GOT3 (cell line): ENCODE measurements around the gene ASIP.
"Not testable (repeated sequence)": the region's sequence is repeated elsewhere in the genome, so short reads cannot be mapped to it uniquely, and the experiment has no call there.

ENCODE experiments used
- DNase-seq: peaks from one replicate; lab custom pipeline; 2025; ENCODE audit warnings: mixed read lengths; lab: John Stamatoyannopoulos, UW

The ASIP gene

DNA sequence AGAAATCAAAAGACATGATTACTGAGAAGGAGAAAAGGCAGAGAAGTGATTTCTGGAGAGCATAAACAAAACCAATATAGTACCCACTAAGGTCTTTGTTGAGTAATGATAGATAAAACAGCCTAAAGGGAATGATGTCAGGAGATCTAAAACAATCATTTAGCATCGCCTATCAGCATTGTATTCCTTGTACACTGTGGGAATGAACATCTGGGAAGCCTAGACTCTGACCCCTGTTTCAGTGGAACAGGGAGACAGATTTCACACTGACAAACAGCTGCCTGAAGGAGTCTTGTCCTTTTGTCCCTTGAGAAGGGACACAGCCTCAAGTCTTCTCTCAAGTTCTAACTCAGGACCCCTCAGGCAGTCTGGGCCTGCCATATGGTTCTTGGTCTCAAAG, 1.7 kb downstream of the ASIP start:
- DNase-seq = no peak

DNA sequence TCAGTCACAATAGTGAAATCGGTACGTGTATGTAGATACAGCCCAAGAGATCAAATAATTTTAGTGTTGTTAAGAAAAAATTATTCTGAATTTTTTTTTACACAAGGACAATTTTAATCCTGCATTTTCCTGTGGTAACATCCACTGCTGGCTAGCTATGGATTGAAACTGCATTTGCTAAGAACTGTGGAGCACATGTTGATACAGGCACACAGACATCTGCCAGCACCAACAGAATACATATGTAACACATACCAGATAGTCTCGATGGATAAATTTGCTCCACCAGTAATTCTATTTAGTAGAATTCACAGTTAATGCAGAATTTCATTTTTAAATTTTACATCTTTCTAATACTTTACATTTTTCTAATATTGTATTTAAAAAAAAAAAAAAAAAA, 2.2 kb downstream of the ASIP start:
- no peak for DNase-seq

DNA sequence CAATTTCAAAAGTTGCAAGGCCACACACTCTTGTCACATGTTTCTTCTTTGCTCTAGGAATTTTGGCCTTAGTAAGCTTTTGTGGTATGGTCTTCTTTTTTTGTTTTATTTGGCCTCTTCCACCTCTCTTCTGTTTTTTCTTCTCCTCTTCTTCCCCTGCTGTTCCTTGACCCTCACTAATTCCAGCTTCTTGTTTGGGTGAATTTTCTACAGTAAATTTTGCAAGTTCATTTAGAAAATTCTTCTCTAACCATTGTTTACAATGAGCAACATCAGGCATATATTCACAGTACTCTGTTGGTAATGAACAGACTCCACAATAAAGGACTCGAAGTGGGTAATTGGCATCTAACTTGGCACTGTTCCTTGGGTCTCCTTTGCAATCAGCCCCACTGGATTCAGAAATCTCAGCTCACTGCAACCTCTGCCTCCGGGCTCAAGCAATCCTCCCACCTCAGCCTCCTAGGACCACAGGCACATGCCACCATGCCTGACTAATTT, 5.0 kb downstream of the ASIP start:
- no peak for DNase-seq

DNA sequence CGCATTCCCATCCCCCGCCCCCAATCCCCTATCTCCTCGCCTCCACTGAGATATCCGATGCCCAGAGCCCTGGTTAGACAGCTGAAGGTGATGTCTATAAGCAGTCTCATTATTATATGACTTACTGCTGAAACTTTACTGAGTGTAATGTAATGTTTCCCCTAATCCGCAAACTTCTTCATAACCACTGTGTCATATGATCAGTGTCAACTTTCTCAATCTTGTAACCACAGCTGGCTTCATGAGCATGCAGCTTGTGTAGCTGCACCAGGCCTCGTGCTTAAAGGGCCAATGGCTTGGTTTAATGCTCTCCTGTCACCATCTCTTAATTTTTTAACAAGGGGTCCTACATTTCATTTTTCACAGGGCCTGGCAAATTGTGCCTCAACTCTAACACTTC, 8.1 kb downstream of the ASIP start:
- no peak for DNase-seq

DNA sequence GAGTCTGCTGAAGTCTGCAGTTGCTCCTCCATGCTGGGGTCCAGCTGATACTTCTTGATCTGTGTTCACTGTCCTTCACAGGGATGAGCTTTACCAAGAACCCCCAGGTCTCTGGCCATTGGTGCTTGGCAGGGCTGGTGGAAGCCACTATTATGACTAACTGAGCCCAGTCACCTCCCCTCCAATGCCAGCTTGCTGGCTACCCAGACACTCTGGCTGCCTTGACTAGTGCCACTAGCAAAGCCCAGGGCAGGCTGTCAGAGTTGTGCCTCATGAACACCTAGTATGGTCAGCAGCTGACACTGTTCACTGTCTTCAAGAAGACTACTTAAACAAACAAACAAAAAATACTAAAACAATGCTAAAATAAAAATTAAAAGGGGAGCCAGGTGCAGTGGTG, 8.8 kb downstream of the ASIP start:
- no peak for DNase-seq

DNA sequence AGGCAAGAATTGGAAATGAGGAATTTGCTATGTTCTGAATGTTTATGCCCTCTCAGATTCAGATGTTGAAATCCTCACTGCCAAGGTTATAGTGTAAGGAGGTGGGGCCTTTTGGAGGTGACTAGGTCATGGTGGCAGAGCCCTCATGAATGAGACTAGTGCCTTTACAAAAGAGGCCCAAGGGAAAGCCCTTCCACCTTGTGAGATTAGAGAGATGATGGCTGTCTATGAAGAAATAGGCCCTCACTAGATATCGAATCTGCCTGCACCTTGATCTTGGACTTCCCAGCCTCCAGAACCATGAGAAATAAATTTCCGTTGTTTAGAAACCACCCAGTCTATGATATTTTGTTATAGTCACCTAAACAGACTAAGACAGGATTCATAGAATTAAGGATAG, 10.4 kb downstream of the ASIP start:
- no peak for DNase-seq

DNA sequence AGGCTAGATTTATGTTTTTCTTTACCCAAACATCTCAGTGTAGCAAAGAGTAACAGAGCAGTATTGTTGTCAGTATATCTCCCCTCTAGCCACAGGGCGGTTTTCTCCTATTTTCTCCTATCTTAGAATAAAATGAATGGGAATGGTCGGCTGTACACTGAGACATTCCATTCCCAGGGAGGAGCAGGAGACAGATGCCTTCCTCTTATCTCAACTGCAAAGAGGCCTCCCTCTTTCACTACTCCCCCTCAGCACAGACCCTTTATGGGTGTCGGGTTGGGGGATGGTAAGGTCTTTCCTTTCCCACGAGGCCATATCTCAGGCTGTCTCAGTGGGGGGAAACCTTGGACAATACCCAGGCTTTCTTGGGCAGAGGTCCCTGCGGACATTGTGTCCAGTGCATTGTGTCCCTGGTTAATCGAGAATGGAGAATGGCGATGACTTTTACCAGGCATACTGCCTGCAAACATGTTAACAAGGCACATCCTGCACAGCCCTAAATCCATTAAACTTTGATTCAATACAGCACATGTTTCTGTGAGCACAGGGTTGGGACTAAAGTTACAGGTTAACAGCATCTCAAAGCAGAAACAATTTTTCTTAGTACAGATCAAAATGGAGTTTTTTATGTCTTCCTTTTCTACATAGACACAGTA, 11.3 kb downstream of the ASIP start:
- DNase-seq = not testable (repeated sequence)

DNA sequence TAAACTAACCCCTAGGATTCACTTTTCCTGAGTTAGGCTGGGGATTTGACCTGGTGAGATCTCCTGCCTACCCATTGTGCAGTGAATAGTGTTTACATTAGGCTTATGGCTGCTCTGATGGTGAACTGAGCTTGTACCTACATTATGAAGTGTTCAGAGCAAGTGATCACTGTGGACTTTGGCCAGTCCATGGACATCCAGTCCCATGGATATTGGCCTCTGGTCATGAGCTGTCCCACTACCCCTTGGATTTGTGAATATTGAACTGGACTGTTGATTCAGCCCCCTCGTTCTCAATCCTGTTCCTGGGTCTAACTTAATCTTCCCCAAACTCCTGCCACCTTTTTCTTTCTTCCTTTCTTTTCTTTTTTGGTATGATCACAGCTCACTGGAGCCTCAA, 13.8 kb downstream of the ASIP start:
- DNase-seq = no peak

DNA sequence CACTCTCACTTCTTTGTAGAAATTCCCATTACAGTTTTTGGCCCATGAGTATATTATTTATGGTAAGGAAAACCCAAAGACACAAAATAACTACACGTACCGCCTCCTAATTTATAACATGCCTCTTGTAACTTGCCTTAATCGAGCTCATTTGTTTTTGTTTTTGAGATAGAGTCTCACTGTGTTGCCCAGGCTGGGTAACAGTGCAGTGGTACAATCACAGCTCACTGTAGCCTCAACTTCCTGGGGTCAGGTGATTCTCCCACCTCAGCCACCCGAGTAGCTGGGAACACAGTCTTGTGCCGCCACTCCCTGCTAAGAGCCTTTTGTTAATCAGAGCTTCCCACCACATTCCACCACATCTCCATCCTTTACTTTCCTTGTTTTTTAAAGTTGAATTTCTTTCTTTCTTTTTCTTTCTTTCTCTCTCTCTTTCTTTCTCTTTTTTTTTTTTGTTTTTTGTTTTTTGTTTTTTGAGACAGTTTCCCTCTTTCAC, 15.5 kb downstream of the ASIP start:
- no peak for DNase-seq

DNA sequence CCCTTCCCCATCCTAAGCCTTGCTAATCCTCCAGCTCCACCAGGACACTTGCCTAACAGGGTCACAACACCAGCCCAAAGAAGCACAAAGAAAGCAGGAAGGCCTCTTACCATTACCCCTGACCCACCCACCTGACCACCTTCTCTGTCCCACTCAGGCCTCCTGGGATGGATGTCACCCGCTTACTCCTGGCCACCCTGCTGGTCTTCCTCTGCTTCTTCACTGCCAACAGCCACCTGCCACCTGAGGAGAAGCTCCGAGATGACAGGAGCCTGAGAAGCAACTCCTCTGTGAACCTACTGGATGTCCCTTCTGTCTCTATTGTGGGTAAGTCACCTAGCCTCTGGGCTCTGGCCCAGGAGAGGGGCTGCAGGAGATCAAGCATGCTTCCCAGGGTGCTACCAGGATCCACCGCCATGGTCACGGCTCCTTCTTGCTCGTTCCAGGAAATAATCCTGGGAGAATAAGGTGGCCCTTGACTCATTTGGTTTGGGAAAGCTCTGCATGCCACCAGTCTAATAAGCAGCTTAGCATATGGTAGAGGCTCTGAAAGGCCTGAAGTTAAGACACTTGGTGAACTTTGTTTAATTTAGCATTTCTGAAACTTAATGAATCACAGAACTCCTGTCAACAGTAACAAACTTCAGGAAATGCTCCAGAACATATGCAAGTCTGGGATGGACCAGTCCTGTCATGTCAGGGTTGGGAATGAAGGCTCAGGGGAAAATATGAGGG, 19.2 kb downstream of the ASIP start:
- no peak for DNase-seq

DNA sequence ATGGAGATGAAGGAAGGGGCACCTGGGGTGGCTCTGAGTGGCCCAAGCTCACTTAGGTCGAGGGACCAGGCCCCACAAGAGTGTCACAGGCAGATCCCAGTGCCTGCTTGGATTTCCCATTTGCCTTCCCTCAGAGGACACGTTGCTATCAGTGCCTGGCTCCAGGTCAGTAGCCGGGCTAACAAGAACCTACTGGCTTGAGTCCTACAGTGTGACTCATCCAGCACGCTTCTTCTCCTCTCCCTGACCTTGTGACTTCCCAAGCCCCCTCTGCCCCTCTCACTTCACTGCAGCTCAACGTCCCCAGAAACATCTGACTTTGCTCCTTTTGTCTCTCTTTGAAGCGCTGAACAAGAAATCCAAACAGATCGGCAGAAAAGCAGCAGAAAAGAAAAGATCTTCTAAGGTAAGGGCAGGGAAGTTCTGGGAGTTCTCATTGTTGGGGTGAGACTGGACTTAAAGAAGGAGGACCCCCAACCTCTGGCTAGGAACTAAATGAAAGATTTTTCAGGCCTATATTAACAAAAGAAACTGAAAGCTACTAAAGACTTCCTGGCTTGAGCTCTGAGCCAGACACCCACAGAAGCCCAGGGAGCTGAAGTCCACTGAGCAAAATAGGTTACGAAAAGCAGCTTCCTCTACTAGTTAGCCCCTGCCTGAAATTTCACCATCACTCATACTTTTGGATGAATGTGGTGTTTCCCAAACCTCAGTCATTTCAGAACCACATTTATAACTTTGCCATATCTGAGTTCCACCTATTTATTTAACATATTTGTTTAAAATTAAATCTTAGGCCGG, 21.5 kb downstream of the ASIP start:
- no peak for DNase-seq

DNA sequence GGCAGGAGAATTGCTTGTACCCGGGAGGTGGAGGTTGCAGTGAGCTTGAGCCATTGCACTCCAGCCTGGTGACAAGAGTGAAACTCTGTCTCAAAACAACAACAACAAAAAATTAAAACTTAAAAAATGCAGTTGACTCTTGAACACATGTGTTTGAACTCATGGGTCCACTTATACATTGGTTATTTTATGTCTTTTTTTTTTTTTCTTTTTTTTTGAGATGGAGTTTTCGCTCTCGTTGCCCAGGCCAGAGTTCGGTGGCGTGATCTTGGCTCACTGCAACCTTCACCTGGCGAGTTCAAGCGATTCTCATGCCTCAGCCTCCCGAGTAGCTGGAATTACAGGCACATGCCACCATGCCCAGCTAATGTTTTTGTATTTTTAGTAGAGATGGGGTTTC, 22.2 kb downstream of the ASIP start:
- not testable (repeated sequence) for DNase-seq

DNA sequence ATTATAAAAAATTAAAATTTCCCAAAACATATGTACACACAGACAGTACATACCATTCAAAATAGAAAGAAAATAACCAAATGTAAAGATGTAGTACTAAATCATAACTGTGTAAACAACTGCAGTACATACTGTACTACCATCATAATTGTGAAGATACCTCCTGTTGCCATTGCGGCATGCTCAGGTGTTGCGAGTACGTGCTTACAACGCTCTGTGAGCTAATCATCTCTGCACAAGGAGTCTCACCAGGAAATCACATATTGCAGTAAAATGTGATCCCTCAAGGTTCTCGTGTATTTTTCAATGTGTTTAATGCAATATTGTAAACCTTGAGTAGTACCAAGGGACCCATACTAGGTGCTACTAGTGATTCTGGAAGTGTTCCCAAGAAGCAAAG, 22.9 kb downstream of the ASIP start:
- DNase-seq = no peak

DNA sequence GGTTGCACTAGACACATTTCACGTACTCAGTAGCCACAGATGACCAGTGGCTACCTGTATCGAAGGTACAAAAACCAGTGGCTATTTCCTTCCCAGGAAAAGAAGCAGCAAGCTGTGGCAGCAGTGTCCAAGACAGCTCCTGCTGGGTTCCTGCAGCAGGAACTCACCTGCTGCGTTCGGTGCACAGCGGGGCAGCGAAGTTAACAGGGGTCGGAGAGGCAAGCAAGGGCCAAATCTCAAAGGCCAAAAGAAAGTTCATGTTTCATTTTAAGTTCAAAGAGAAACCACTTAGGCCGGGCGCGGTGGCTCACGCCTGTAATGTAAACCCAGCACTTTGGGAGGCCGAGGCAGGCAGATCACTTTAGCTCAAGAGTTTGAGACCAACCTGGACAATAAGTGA, 26.9 kb downstream of the ASIP start:
- no peak for DNase-seq

DNA sequence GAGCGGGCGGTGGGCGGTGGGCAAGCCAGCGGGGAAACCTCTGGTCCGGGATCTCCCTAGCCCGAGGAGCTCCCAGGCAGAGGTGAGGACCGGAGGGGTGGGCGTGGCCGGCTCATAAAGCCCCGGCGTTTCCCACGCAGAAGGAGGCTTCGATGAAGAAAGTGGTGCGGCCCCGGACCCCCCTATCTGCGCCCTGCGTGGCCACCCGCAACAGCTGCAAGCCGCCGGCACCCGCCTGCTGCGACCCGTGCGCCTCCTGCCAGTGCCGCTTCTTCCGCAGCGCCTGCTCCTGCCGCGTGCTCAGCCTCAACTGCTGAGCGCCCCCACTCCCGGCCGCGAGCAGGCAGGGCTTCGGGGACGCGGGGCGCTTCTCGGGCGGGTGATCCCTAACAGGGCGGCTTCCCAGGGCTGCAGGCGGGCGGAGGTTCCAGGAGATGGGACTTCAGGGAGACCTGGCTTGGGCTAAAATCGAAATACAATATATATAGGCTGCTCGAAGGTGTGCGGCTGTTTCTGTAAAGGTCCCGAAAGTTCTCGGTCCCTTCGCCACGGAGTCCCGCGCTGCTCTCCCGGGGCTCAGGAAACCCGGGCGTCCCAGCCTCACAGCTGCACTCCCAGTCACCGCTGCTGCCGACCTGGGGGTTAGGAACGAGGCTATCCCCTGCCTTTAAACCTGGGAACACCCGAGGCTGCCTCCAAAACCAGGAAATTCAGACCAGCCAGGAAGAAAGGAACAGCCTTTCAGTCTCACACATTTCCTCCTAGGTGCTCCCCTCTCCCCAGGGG, 27.8 kb downstream of the ASIP start:
- no peak for DNase-seq

DNA sequence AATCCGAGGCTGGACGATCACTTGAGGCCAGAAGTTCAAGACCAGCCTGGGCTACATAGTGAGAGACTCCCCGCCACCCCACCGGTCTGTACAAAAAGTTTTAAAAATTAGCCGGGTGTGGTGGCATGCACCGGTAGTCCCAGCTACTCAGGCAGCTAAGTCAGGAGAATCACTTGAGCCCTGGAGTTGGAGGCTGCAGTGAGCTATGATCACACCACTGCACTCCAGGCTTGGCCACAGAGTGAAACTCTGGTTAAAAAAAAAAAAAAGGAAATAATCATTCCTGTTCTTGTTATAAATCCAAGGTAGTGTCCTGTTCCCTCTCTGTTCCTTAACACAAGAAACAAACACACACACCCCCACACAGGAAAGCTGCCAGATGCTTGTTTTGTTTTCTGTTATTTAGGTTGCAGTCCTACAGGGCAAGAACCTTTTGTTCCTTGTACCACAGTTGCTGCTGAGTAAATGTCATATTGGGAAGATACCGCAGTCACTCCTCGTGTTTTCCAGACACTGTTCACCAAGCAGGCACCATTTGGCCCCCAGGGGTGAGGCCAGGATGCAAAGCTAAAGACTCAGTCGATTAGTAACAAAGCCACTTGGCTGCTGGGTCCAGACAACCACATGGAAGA, 28.9 kb downstream of the ASIP start:
- DNase-seq = no peak

DNA sequence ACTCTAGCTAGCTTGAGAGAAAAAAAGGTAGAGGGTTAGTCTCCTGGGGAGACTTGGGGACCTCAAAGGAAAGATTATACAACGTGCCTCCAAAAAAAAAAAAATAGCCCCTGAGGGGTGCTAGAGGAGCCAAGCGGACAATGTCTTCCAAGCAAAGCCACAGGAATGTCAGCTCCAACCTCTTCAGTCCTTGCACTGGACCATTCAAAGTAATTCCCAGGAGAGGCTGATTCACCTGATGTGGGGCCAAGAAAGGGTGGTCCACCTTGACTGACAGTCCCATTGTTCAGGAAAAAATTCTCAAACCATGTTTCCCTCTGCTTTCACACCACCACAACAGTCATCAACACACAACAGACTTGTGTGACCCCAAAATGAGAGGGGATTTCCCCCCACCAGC, 30.7 kb downstream of the ASIP start:
- peak; percentile 25 for DNase-seq

DNA sequence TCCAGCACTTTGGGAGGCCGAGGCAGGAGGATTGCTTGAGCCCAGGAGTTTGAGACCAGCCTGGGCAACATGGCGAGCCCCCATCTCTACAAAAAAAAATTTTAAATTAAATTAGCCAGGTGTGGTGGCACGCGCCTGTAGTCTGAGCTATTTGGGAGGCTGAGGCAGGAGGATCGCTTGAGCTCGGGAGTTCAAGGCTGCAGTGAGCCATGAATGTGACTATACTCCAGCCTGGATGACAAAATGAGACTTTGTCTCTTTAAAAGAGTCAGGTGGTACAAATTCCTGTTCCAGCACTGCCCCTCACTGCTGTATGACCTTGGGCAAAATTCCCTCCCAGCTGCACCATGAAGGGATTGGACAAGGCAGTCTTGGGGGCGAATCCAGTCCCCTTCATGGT, 33.5 kb downstream of the ASIP start:
- no peak for DNase-seq

DNA sequence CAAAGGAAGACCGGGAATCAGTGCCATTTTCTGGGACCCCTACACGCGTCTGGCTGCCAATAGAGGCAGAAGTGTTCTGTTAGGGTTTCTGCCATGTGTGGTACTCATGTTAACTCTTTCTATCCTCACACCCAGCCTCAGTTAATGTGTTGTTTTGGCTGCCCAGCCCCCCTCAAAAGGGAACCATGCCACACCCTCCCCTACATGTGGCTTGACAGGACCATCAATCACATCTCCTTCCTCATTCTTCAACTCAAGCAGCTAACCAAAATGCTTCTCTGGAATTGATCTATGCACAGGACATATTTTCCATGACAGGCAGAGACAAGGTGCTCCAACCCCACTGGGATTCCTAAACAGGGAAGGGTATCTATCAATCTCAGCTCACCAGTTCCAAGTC, 40.0 kb downstream of the ASIP start:
- DNase-seq = no peak

DNA sequence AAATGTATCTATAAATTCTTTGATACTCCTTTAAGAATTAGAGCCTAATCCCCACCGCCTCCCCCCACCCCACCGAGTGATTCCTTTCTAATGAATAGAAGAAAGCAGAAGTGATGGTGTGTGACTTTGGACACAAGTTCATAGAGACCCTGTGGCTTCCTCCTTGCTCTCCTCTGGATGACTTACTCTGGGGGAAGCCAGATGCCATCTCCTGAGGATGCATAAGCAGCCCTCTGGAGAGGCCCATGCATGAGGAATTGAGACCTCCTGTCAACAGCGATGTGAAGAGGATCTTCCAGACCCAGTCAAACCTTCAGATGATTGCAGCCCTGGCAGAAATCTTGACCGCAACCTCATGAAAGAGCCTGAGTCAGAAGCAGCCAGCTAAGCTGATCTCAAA, 40.8 kb downstream of the ASIP start:
- DNase-seq = no peak

DNA sequence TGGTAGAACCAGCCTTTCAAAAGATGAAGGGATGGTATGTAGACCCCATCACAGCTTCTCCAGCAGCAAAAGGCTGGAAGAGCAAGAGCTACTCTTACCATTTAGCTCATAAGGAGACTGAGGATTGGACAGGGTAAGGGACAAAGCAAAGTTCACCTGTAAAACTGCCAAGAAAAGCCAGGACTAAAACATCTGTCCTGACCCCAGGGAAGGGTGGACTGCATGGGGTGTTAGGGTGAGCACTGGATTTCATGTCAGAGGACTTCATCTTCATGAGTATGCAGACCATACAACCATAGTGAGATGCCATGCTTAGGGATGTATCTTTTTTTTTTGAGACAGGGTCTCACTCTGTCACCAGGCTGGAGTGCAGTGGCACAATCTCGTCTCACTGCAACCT, 42.6 kb downstream of the ASIP start:
- no peak for DNase-seq

DNA sequence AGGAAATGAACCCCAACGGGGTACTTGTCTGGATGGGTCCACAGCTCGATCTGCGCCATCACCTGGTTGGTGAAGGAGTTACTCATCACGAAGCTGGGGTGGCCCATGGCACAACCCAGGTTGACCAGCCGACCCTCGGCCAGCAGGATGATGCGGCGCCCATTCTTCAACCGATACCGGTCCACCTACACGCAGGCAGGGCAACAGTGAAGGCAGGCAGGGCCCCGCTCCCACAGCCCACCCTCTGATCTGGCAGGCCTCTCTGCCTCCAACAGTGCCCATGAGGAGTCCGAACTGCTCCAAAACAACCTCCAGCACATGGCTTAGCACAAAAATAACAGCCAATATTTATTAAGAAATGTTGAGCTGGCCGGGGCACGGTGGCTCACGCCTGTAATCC, 44.2 kb downstream of the ASIP start:
- DNase-seq = no peak
